Tibial nerve (tissue), 4 donors: ENCODE data around the gene METTL15.

Experiments used
- EP300 ChIP-seq, 2 donors: sonication (generic); formaldehyde crosslinking; IDR thresholded peaks; one replicate each; pipeline ENCODE4 v1.6.1; 2017; ENCODE audit warnings: antibody characterized with exemption in 2 of 2, mild to moderate bottlenecking in 1 of 2
- POLR2A ChIP-seq, 2 donors: fragments of 450-650 bp; IDR thresholded peaks; one replicate each; pipeline ENCODE4 v1.6.1; 2017; ENCODE audit warnings: antibody characterized with exemption in 2 of 2, mild to moderate bottlenecking in 2 of 2, moderate library complexity in 2 of 2
- TF ChIP-seq, protein P1 (sequence below), 5 experiments: fragments of 200-600 bp in 3 of 5; fragments of 450-650 bp in 2 of 5; sonication (generic) in 3 of 5; IDR thresholded peaks; one replicate each; pipeline ENCODE4 v1.5.1; 2016 to 2019; ENCODE audit warnings: antibody characterized with exemption in 5 of 5, mild to moderate bottlenecking in 3 of 5, moderate library complexity in 2 of 5

DNA sequence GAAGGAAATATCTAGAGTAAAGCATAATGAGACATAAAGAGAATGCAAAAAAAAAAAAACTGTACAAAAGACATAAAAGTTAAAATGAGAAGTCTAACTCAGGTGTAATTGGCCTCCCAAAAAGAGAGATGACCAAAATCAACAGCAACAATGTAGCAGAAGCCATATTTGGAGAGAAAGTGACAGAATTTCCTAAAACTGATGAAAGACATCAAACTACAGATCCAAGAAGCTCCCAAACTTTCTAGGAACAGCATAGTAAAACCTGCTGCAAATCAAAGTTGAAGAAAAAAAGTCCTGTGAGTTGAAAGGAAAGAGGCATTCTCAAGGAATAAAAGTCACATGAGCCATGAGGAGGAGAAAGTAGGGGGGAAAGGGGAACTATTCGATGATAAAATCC lies 231.3 kb downstream of the METTL15 start:
- TF ChIP-seq, protein P1, sequence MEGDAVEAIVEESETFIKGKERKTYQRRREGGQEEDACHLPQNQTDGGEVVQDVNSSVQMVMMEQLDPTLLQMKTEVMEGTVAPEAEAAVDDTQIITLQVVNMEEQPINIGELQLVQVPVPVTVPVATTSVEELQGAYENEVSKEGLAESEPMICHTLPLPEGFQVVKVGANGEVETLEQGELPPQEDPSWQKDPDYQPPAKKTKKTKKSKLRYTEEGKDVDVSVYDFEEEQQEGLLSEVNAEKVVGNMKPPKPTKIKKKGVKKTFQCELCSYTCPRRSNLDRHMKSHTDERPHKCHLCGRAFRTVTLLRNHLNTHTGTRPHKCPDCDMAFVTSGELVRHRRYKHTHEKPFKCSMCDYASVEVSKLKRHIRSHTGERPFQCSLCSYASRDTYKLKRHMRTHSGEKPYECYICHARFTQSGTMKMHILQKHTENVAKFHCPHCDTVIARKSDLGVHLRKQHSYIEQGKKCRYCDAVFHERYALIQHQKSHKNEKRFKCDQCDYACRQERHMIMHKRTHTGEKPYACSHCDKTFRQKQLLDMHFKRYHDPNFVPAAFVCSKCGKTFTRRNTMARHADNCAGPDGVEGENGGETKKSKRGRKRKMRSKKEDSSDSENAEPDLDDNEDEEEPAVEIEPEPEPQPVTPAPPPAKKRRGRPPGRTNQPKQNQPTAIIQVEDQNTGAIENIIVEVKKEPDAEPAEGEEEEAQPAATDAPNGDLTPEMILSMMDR (IDR thresholded peaks at IDR 0.05), result no peak
- TF ChIP-seq POLR2A (IDR thresholded peaks at IDR 0.05), result no peak
- no peak for TF ChIP-seq EP300 (IDR thresholded peaks at IDR 0.05)
